GOT3 (cell line): Measurements from ENCODE around the gene IL13RA2.

Experiments
- DNase-seq: peaks from one replicate; lab custom pipeline; 2025; ENCODE audit warnings: mixed read lengths; lab: John Stamatoyannopoulos, UW

Gene IL13RA2

DNA sequence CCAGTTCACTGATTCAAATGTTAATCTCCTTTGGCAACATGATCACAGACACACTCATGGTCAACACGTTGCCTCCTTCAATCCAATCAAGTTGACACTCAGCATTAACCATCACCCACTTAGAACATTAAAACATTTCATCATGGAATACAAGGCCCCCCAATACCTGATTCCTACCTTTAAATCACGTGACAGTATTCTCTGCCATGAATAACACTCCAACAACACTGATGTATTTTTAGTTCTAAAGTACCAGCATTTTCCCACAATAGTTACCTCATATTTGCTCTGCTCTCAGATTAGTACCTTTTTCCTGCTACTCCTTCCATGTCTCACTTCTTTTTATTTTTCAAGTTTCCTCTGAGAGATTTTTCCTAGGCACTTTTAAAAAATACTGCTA lies 19.6 kb downstream of the IL13RA2 start:
- DNase-seq = no peak

DNA sequence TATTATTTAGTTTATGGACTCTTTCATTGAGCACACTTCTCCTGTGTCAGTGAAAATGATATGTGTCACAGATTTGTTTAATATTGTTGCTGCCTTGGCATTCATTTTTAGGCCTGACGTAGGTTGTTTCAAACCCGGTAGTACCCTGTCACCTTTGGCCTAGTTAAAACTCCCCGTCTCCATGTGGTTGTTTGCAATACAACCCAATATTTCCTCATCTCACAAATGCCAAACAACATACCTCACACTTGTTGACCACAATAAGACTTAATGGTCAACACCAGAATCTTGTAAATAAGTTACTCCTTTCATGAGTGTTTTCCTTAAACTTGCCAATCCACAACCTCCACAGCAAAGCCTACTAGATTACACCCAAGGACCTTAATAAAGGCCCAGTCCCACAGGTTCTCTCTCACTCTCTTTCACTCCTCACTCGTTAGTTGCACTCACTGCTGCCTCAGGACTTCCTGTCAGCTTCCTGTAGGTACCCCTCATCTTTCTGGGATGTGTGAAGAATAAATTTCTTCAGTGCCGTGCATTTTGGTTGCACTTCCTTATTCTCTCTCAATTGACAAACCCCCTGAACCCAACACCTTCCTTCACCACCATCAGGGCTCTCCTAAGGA lies 31.3 kb downstream of the IL13RA2 start:
- DNase-seq = no peak

DNA sequence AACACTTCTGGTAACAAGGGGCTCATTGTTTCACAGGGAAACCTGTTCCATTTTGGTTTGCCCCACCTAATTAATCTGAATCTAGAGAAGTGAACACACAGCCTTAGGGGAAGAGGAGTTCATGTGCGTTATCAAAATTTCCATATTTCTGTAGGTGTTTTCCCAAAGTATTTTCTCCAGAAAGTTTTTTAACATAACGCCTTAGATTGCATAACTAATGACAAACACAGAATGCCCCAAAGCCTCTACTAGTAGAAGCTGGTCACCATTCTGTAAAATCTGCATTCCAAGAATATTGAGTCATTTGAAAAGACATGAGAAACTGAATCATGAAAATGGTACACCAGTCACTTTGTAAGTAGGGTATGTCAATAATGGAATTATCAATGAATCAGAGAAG lies 41.1 kb downstream of the IL13RA2 start:
- no peak for DNase-seq

DNA sequence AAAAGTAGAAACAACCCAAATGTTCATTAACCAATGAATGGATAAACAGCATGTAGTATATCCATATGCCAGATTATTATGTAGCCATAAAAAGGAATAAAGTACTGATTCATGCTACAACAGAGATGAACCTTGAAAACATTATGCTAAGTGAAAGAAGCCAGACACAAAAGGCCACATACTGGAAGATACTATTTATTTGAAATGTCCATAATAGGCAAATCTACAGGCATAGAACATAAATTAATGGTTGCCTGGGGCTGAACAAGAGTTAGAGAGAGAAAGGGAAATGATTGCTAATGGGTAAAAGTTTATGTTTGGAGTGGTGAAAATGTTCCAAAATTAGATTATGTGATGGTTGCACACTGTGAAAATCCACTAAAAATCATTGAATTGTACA lies 44.4 kb downstream of the IL13RA2 start:
- no peak for DNase-seq

DNA sequence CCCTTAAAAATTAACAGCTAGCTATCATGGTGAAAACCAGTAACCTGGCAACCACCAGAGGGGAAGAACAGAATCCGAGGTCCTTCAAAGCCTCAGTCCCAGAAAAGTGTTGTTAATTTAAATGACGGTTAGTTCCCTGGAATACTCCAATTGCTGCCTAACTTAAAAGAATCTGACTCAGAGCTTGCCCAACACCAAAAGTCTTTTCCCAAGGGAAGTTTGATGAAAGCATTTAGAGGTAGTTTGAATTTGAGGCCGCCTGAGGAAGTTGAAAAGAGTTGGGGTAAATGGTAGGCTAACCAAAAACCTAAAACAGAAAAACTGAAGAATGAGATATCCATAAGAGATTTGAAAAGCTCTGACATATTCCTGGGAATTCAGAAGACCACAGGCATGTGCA lies 46.6 kb downstream of the IL13RA2 start:
- no peak for DNase-seq

GRCh38 chrX:114964374-114964773 lies 53.0 kb downstream of the IL13RA2 start:
- no peak for DNase-seq

GRCh38 chrX:114962209-114962608 lies 55.2 kb downstream of the IL13RA2 start:
- DNase-seq = no peak

- DNase-seq = no peak
These were observed 57.7 kb downstream of the IL13RA2 start for GRCh38 chrX:114959729-114960128.
